GM19324 (cell line): ENCODE measurements around the gene SRRM1.
"Not testable (repeated sequence)": the region's sequence is repeated elsewhere in the genome, so short reads cannot be mapped to it uniquely, and the experiment has no call there.

ENCODE experiments used
- ATAC-seq: cut with Tn5 transposase; IDR thresholded peaks from one replicate; pipeline ENCODE4 v1.9.1; 2021; ENCODE audit warnings: mild to moderate bottlenecking, moderate library complexity; ENCODE audit not compliant: unreplicated experiment, low FRiP score

Gene SRRM1

GRCh38 chr1:24693827-24694379, 50.8 kb downstream of the SRRM1 start:
- ATAC-seq: no peak

- ATAC-seq: no peak
Observed at GRCh38 chr1:24694380-24694843, 51.3 kb downstream of the SRRM1 start.

- ATAC-seq: no peak
Observed at GRCh38 chr1:24695202-24695974, 52.3 kb downstream of the SRRM1 start.

- no peak for ATAC-seq
Observed at GRCh38 chr1:24696041-24696755, 53.1 kb downstream of the SRRM1 start.

GRCh38 chr1:24696756-24697330, 53.7 kb downstream of the SRRM1 start:
- no peak for ATAC-seq

- not testable (repeated sequence) for ATAC-seq
Observed at GRCh38 chr1:24697453-24698001, 54.4 kb downstream of the SRRM1 start.

GRCh38 chr1:24698326-24698725, 55.2 kb downstream of the SRRM1 start:
- ATAC-seq: not testable (repeated sequence)

- ATAC-seq: no peak
Observed at GRCh38 chr1:24699628-24700027, 56.5 kb downstream of the SRRM1 start.

- no peak for ATAC-seq
Observed at GRCh38 chr1:24702511-24703293, 59.6 kb downstream of the SRRM1 start.

GRCh38 chr1:24704411-24705259, 61.5 kb downstream of the SRRM1 start:
- no peak for ATAC-seq

GRCh38 chr1:24705260-24706073, 62.4 kb downstream of the SRRM1 start:
- peak; percentile 48 for ATAC-seq

GRCh38 chr1:24706074-24706389, 62.9 kb downstream of the SRRM1 start:
- ATAC-seq: not testable (repeated sequence)

GRCh38 chr1:24707687-24708086, 64.6 kb downstream of the SRRM1 start:
- no peak for ATAC-seq

GRCh38 chr1:24708938-24709337, 65.8 kb downstream of the SRRM1 start:
- ATAC-seq: no peak

- no peak for ATAC-seq
Observed at GRCh38 chr1:24709791-24710441, 66.8 kb downstream of the SRRM1 start.

GRCh38 chr1:24711329-24711728, 68.2 kb downstream of the SRRM1 start:
- no peak for ATAC-seq

- ATAC-seq: no peak
Observed at GRCh38 chr1:24713176-24713575, 70.1 kb downstream of the SRRM1 start.

- no peak for ATAC-seq
Observed at GRCh38 chr1:24713736-24714135, 70.6 kb downstream of the SRRM1 start.
